ENCODE measurements around the gene NLGN2.

GRCh38 chr17:7440834-7441195, 33.2 kb downstream of the NLGN2 start:
- TF ChIP-seq CTCF (IDR thresholded peaks at IDR 0.05) (no peak), EZH2 (IDR thresholded peaks at IDR 0.05; ENCODE audit: borderline replicate concordance, insufficient read depth, low read depth, low read length, poor library complexity, severe bottlenecking) (no peak)
